Measurements from ENCODE around the gene RSF1. TPM values are rescaled to one million over a fixed set of nuclear protein-coding genes. Genes with fewer than 3 reads are reported as not detected.

The RSF1 gene
- total RNA-seq, 1 experiment from 2014 or later = 62.0 TPM

GRCh38 chr11:77821349-77821851, 878 bp upstream of the RSF1 start:
- TF ChIP-seq, protein P1, sequence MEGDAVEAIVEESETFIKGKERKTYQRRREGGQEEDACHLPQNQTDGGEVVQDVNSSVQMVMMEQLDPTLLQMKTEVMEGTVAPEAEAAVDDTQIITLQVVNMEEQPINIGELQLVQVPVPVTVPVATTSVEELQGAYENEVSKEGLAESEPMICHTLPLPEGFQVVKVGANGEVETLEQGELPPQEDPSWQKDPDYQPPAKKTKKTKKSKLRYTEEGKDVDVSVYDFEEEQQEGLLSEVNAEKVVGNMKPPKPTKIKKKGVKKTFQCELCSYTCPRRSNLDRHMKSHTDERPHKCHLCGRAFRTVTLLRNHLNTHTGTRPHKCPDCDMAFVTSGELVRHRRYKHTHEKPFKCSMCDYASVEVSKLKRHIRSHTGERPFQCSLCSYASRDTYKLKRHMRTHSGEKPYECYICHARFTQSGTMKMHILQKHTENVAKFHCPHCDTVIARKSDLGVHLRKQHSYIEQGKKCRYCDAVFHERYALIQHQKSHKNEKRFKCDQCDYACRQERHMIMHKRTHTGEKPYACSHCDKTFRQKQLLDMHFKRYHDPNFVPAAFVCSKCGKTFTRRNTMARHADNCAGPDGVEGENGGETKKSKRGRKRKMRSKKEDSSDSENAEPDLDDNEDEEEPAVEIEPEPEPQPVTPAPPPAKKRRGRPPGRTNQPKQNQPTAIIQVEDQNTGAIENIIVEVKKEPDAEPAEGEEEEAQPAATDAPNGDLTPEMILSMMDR (IDR thresholded peaks at IDR 0.05; ENCODE audit: unreplicated experiment) = no peak
- Mint-ChIP-seq H3K27me3 (ENCODE audit: insufficient read depth, unreplicated experiment) (no peaks in the 10 kb centered on the region), H3K4me1 (ENCODE audit: insufficient read depth, unreplicated experiment) (peaks cover 7% of the 10 kb centered on the region), H3K4me3 (ENCODE audit: unreplicated experiment) (peak overlapping the region; percentile 93), H3K27ac (ENCODE audit: low read depth, unreplicated experiment) (peak overlapping the region; percentile 90), H3K36me3 (ENCODE audit: insufficient read depth, unreplicated experiment) (no peaks in the 10 kb centered on the region), H3K9me3 (ENCODE audit: unreplicated experiment) (no peaks in the 10 kb centered on the region)
- DNase-seq (ENCODE audit: unreplicated experiment) = peak; percentile 25
- CTCF ChIA-PET = no interaction called here
- intact Hi-C loops (cut with micrococcal nuclease) = loop anchor here (1.0 to 5.0 kb wide), 3 partner anchors 45 to 366 kb away; partner anchors contain the start of genes KCTD21 and USP35
- BruUV-seq (replicated peaks) = no TSS peak
- POLR2A ChIA-PET = interaction anchor here (0.6 to 2.4 kb wide), 8 partner anchors 13 to 258 kb away, joined by 3 to 15 read pairs (median 4); partner anchors contain the start of genes INTS4 and NDUFC2

DNA sequence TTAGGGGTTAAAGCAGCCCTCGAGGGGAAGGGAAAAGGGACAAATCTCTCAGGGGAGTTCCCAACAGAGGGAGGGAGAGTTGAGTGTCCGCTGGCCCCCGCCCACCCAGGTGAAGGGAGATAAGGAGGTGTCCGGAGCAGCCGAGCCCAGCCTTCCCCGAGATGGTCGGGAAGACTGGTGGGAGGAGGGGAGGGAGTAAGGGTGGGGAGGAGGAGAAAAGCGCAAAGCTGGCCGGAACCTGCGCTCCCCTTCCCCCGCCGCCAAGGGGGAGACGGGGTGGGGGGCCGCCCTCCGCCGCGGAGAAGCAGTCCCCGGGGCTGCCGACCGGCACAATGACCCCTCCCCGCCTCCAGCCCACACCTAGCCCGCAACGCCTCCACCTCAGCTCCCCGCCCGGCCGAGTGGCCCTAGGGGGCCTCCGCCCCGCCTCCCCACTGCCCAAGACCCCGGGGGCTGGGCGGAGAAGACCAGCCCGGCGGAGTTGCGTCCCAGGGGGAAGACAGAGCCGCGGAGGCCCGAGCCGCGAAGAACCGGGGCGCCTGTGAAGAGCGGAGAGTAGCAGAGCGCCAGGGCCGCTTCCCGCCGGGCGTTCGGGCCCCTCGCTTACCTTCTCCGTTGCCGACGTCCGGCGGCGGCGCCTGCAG, 479 bp downstream of the RSF1 start:
- CTCF ChIA-PET = interaction anchor here (0.6 to 1.0 kb wide), 7 partner anchors 18 to 1822 kb away, joined by 3 to 5 read pairs (median 3); no protein-coding TSS in a partner anchor

GRCh38 chr11:77819411-77819920, 1.1 kb downstream of the RSF1 start:
- CTCF ChIA-PET = interaction anchor here (0.6 to 1.3 kb wide), 6 partner anchors 18 to 202 kb away, joined by 3 to 5 read pairs (median 3); partner anchors contain the start of gene INTS4
- DNase-seq (ENCODE audit: unreplicated experiment) = peak; percentile 81
- intact Hi-C loops (cut with micrococcal nuclease) = no loop called here
- H3K4me1 Mint-ChIP-seq (ENCODE audit: insufficient read depth, unreplicated experiment) = peaks cover 7% of the 10 kb centered on the region
- H3K9me3 Mint-ChIP-seq (ENCODE audit: unreplicated experiment) = peaks cover 8% of the 10 kb centered on the region
- H3K4me3 Mint-ChIP-seq (ENCODE audit: unreplicated experiment) = peak overlapping the region; percentile 93
- POLR2A ChIA-PET = interaction anchor here (0.6 to 3.0 kb wide), 9 partner anchors 9 to 369 kb away, joined by 3 to 23 read pairs (median 3); partner anchors contain the start of genes INTS4, KCTD21 and USP35
- TF ChIP-seq, protein P1 (IDR thresholded peaks at IDR 0.05; ENCODE audit: unreplicated experiment) = no peak
- H3K27me3 Mint-ChIP-seq (ENCODE audit: insufficient read depth, unreplicated experiment) = no peaks in the 10 kb centered on the region
- BruUV-seq (replicated peaks) = no TSS peak
- H3K36me3 Mint-ChIP-seq (ENCODE audit: insufficient read depth, unreplicated experiment) = no peaks in the 10 kb centered on the region
- H3K27ac Mint-ChIP-seq (ENCODE audit: low read depth, unreplicated experiment) = peak overlapping the region; percentile 5

More for the DNA sequence above, 479 bp downstream of the RSF1 start:
- Mint-ChIP-seq H3K27me3 (ENCODE audit: insufficient read depth, unreplicated experiment) (no peaks in the 10 kb centered on the region), H3K4me1 (ENCODE audit: insufficient read depth, unreplicated experiment) (peaks cover 7% of the 10 kb centered on the region), H3K27ac (ENCODE audit: low read depth, unreplicated experiment) (peak overlapping the region; percentile 90), H3K36me3 (ENCODE audit: insufficient read depth, unreplicated experiment) (no peaks in the 10 kb centered on the region), H3K9me3 (ENCODE audit: unreplicated experiment) (peaks cover 2% of the 10 kb centered on the region), H3K4me3 (ENCODE audit: unreplicated experiment) (peak overlapping the region; percentile 93)
- peak; percentile 36 for DNase-seq (ENCODE audit: unreplicated experiment)
- TF ChIP-seq, protein P1 (IDR thresholded peaks at IDR 0.05; ENCODE audit: unreplicated experiment) = no peak
- BruUV-seq (replicated peaks) = TSS peak; percentile 6
- POLR2A ChIA-PET = interaction anchor here (0.6 to 3.0 kb wide), 9 partner anchors 15 to 368 kb away, joined by 3 to 23 read pairs (median 3); partner anchors contain the start of genes INTS4, KCTD21 and USP35
- intact Hi-C loops (cut with micrococcal nuclease) = loop anchor here (1.0 to 5.0 kb wide), 4 partner anchors 174 to 367 kb away; partner anchors contain the start of genes INTS4, KCTD21 and USP35

DNA sequence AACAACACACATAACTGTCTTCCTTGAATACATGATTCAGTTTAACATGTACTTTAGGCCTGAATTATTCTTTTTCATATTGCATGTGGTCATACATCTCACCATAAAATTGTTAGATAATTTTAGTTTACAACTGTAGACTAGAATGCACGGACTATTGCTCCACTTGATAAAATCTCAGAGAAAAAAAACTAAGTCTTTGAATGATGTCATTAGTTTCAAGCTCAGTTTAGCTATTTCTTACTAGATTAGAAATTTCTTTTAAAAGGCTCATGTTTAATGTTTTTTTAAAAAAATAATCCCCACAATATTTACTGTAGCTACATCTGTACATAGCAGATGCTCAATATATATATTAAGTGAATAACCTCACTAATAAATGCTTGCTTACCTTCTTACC, 5.1 kb downstream of the RSF1 start:
- TF ChIP-seq, protein P1 (IDR thresholded peaks at IDR 0.05; ENCODE audit: unreplicated experiment) = no peak
- CTCF ChIA-PET = interaction anchor here (0.7 to 1.4 kb wide), 3 partner anchors 11 to 1013 kb away, joined by 3 to 4 read pairs (median 3); no protein-coding TSS in a partner anchor
- intact Hi-C loops (cut with micrococcal nuclease) = no loop called here

More for the DNA sequence above, 5.1 kb downstream of the RSF1 start:
- Mint-ChIP-seq H3K4me3 (ENCODE audit: unreplicated experiment) (no peak overlapping the region), H3K9me3 (ENCODE audit: unreplicated experiment) (peaks cover 8% of the 10 kb centered on the region), H3K36me3 (ENCODE audit: insufficient read depth, unreplicated experiment) (peaks cover 26% of the 10 kb centered on the region), H3K27ac (ENCODE audit: low read depth, unreplicated experiment) (no peak overlapping the region), H3K4me1 (ENCODE audit: insufficient read depth, unreplicated experiment) (no peaks in the 10 kb centered on the region), H3K27me3 (ENCODE audit: insufficient read depth, unreplicated experiment) (no peaks in the 10 kb centered on the region)
- BruUV-seq (replicated peaks) = no TSS peak
- POLR2A ChIA-PET = interaction anchor here (0.6 kb wide), 1 partner anchor 226 kb away, joined by 3 read pairs; no protein-coding TSS in a partner anchor
- no peak for DNase-seq (ENCODE audit: unreplicated experiment)
